Activated CD4-positive, alpha-beta memory T cell treated with anti-CD3 and anti-CD28 coated beads for 36 hours (primary cell): ENCODE measurements around the gene ERCC6L2. TPM values are rescaled to one million over a fixed set of nuclear protein-coding genes. Genes with fewer than 3 reads are reported as not detected.

ENCODE experiments used
- CTCF ChIA-PET: fragments of 350-600 bp; sonication (Branson Sonifier 250); formaldehyde crosslinking; loops from one replicate; lab custom pipeline; 2021; ENCODE audit warnings: antibody characterized with exemption, inconsistent platforms; lab: Charles Lee
- POLR2A ChIA-PET: fragments of 350-600 bp; sonication (Branson Sonifier 250); formaldehyde crosslinking; loops from one replicate; lab custom pipeline; 2021; ENCODE audit warnings: antibody characterized with exemption; lab: Charles Lee
- DNase-seq: peaks from one replicate; pipeline ENCODE4 v3.0.0-alpha.2; 2020
- H3K27ac Mint-ChIP-seq: one replicate; pipeline ENCODE4 v1.8.0; 2021; ENCODE audit warnings: mixed read lengths
- H3K27me3 Mint-ChIP-seq: one replicate; pipeline ENCODE4 v1.8.0; 2021; ENCODE audit warnings: mixed read lengths
- H3K36me3 Mint-ChIP-seq: one replicate; pipeline ENCODE4 v1.8.0; 2021; ENCODE audit warnings: mixed read lengths
- H3K4me1 Mint-ChIP-seq: one replicate; pipeline ENCODE4 v1.8.0; 2021; ENCODE audit warnings: low read depth, mixed read lengths
- H3K4me3 Mint-ChIP-seq: one replicate; pipeline ENCODE4 v1.8.0; 2021; ENCODE audit warnings: mild to moderate bottlenecking, mixed read lengths
- H3K9me3 Mint-ChIP-seq: one replicate; pipeline ENCODE4 v1.8.0; 2021; ENCODE audit warnings: mixed read lengths
- intact Hi-C: fragments of 100-400 bp; cut with micrococcal nuclease; formaldehyde crosslinking; loops from one replicate; pipeline ENCODE4 v1.15.1; 2023
- total RNA-seq, 2 experiments: library from RNA; stranded (reverse); gene quantifications; one replicate each; pipeline ENCODE4 v1.2.3, GENCODE V29; 2021

The ERCC6L2 gene
- total RNA-seq, 2 experiments from 2014 or later, result 23.1 to 25.1 TPM

- ChIA-PET POLR2A (no interaction called here), CTCF (no interaction called here)
- peaks cover 18% of the 10 kb centered on the region for H3K9me3 Mint-ChIP-seq
- H3K4me1 Mint-ChIP-seq, result peaks cover 45% of the 10 kb centered on the region
- H3K27ac Mint-ChIP-seq, result no peak overlapping the region
- DNase-seq, result no peak
- H3K27me3 Mint-ChIP-seq, result no peaks in the 10 kb centered on the region
- no peak overlapping the region for H3K4me3 Mint-ChIP-seq
- intact Hi-C loops, result no loop called here
- H3K36me3 Mint-ChIP-seq, result peaks cover 27% of the 10 kb centered on the region
Observed at GRCh38 chr9:95892690-95893089, 17.2 kb downstream of the ERCC6L2 start.

- no peak for DNase-seq
- peaks cover 30% of the 10 kb centered on the region for H3K36me3 Mint-ChIP-seq
- H3K27ac Mint-ChIP-seq, result no peak overlapping the region
- ChIA-PET CTCF (no interaction called here), POLR2A (no interaction called here)
- no peaks in the 10 kb centered on the region for H3K27me3 Mint-ChIP-seq
- intact Hi-C loops, result no loop called here
- no peak overlapping the region for H3K4me3 Mint-ChIP-seq
- H3K9me3 Mint-ChIP-seq, result peaks cover 18% of the 10 kb centered on the region
- peaks cover 24% of the 10 kb centered on the region for H3K4me1 Mint-ChIP-seq
Observed at GRCh38 chr9:95896580-95896979, 21.1 kb downstream of the ERCC6L2 start.

GRCh38 chr9:95901506-95901905 is 26.0 kb downstream of the ERCC6L2 start:
- Mint-ChIP-seq H3K27me3 (no peaks in the 10 kb centered on the region), H3K4me3 (no peak overlapping the region), H3K36me3 (peaks cover 9% of the 10 kb centered on the region), H3K9me3 (peaks cover 2% of the 10 kb centered on the region), H3K4me1 (peaks cover 15% of the 10 kb centered on the region), H3K27ac (no peak overlapping the region)
- ChIA-PET CTCF (interaction anchor here (1.5 kb wide), 1 partner anchor 13 kb away, joined by 6 read pairs; no protein-coding TSS in a partner anchor), POLR2A (no interaction called here)
- no peak for DNase-seq
- intact Hi-C loops, result no loop called here

GRCh38 chr9:95903398-95903797 is 27.9 kb downstream of the ERCC6L2 start:
- Mint-ChIP-seq H3K27ac (no peak overlapping the region), H3K36me3 (peaks cover 7% of the 10 kb centered on the region), H3K9me3 (no peaks in the 10 kb centered on the region), H3K4me1 (peaks cover 8% of the 10 kb centered on the region), H3K27me3 (no peaks in the 10 kb centered on the region), H3K4me3 (no peak overlapping the region)
- CTCF ChIA-PET, result no interaction called here
- DNase-seq, result no peak
- POLR2A ChIA-PET, result no interaction called here
- intact Hi-C loops, result no loop called here

GRCh38 chr9:95907794-95908193 is 32.3 kb downstream of the ERCC6L2 start:
- ChIA-PET POLR2A (no interaction called here), CTCF (interaction anchor here (0.7 kb wide), 1 partner anchor 43 kb away, joined by 3 read pairs; no protein-coding TSS in a partner anchor)
- Mint-ChIP-seq H3K9me3 (no peaks in the 10 kb centered on the region), H3K4me3 (no peak overlapping the region), H3K27ac (no peak overlapping the region), H3K36me3 (peaks cover 2% of the 10 kb centered on the region), H3K4me1 (peaks cover 4% of the 10 kb centered on the region), H3K27me3 (no peaks in the 10 kb centered on the region)
- intact Hi-C loops, result no loop called here
- no peak for DNase-seq

GRCh38 chr9:95910023-95910707 is 34.7 kb downstream of the ERCC6L2 start:
- Mint-ChIP-seq H3K36me3 (peaks cover 8% of the 10 kb centered on the region), H3K4me3 (no peak overlapping the region), H3K27ac (no peak overlapping the region), H3K27me3 (no peaks in the 10 kb centered on the region), H3K9me3 (no peaks in the 10 kb centered on the region), H3K4me1 (peaks cover 4% of the 10 kb centered on the region)
- intact Hi-C loops, result no loop called here
- ChIA-PET POLR2A (no interaction called here), CTCF (interaction anchor here (0.6 kb wide), 1 partner anchor 388 kb away, joined by 4 read pairs; no protein-coding TSS in a partner anchor)
- DNase-seq, result no peak

- ChIA-PET POLR2A (no interaction called here), CTCF (interaction anchor here (0.6 kb wide), 1 partner anchor 388 kb away, joined by 4 read pairs; no protein-coding TSS in a partner anchor)
- peaks cover 11% of the 10 kb centered on the region for H3K36me3 Mint-ChIP-seq
Observed at GRCh38 chr9:95910770-95911340, 35.4 kb downstream of the ERCC6L2 start.

GRCh38 chr9:95912773-95913172 is 37.3 kb downstream of the ERCC6L2 start:
- no peak overlapping the region for H3K27ac Mint-ChIP-seq
- H3K4me1 Mint-ChIP-seq, result peaks cover 4% of the 10 kb centered on the region
- ChIA-PET POLR2A (no interaction called here), CTCF (no interaction called here)
- no peaks in the 10 kb centered on the region for H3K27me3 Mint-ChIP-seq
- no peak for DNase-seq
- intact Hi-C loops, result no loop called here
- no peaks in the 10 kb centered on the region for H3K9me3 Mint-ChIP-seq
- no peak overlapping the region for H3K4me3 Mint-ChIP-seq
- peaks cover 21% of the 10 kb centered on the region for H3K36me3 Mint-ChIP-seq

More at GRCh38 chr9:95910770-95911340, 35.4 kb downstream of the ERCC6L2 start:
- H3K27ac Mint-ChIP-seq, result no peak overlapping the region
- no peaks in the 10 kb centered on the region for H3K27me3 Mint-ChIP-seq
- intact Hi-C loops, result no loop called here
- DNase-seq, result no peak
- peaks cover 4% of the 10 kb centered on the region for H3K4me1 Mint-ChIP-seq
- no peaks in the 10 kb centered on the region for H3K9me3 Mint-ChIP-seq
- H3K4me3 Mint-ChIP-seq, result no peak overlapping the region

GRCh38 chr9:95920017-95920416 is 44.5 kb downstream of the ERCC6L2 start:
- no peaks in the 10 kb centered on the region for H3K4me1 Mint-ChIP-seq
- no peak overlapping the region for H3K4me3 Mint-ChIP-seq
- POLR2A ChIA-PET, result no interaction called here
- no peaks in the 10 kb centered on the region for H3K9me3 Mint-ChIP-seq
- CTCF ChIA-PET, result interaction anchor here (0.6 kb wide), 1 partner anchor 297 kb away, joined by 4 read pairs; no protein-coding TSS in a partner anchor
- DNase-seq, result no peak
- H3K27ac Mint-ChIP-seq, result no peak overlapping the region
- H3K27me3 Mint-ChIP-seq, result no peaks in the 10 kb centered on the region
- intact Hi-C loops, result no loop called here
- peaks cover 33% of the 10 kb centered on the region for H3K36me3 Mint-ChIP-seq

GRCh38 chr9:95923794-95924193 is 48.3 kb downstream of the ERCC6L2 start:
- H3K36me3 Mint-ChIP-seq, result peaks cover 26% of the 10 kb centered on the region
- H3K4me1 Mint-ChIP-seq, result peaks cover 3% of the 10 kb centered on the region
- POLR2A ChIA-PET, result no interaction called here

GRCh38 chr9:95924987-95925386 is 49.5 kb downstream of the ERCC6L2 start:
- Mint-ChIP-seq H3K27me3 (no peaks in the 10 kb centered on the region), H3K36me3 (peaks cover 25% of the 10 kb centered on the region), H3K4me3 (no peak overlapping the region), H3K9me3 (no peaks in the 10 kb centered on the region), H3K4me1 (peaks cover 3% of the 10 kb centered on the region), H3K27ac (no peak overlapping the region)
- DNase-seq, result no peak
- ChIA-PET POLR2A (no interaction called here), CTCF (interaction anchor here (0.6 to 0.8 kb wide), 2 partner anchors 69 to 291 kb away, joined by 3 read pairs; no protein-coding TSS in a partner anchor)
- intact Hi-C loops, result no loop called here

More at GRCh38 chr9:95923794-95924193, 48.3 kb downstream of the ERCC6L2 start:
- no peak overlapping the region for H3K27ac Mint-ChIP-seq
- CTCF ChIA-PET, result no interaction called here
- intact Hi-C loops, result no loop called here
- H3K27me3 Mint-ChIP-seq, result no peaks in the 10 kb centered on the region
- no peaks in the 10 kb centered on the region for H3K9me3 Mint-ChIP-seq
- no peak overlapping the region for H3K4me3 Mint-ChIP-seq
- no peak for DNase-seq

- intact Hi-C loops, result no loop called here
- H3K9me3 Mint-ChIP-seq, result no peaks in the 10 kb centered on the region
- peaks cover 3% of the 10 kb centered on the region for H3K4me1 Mint-ChIP-seq
- no peak overlapping the region for H3K27ac Mint-ChIP-seq
- peaks cover 39% of the 10 kb centered on the region for H3K36me3 Mint-ChIP-seq
- CTCF ChIA-PET, result no interaction called here
- no peak for DNase-seq
- H3K27me3 Mint-ChIP-seq, result no peaks in the 10 kb centered on the region
- H3K4me3 Mint-ChIP-seq, result no peak overlapping the region
- POLR2A ChIA-PET, result no interaction called here
Observed at GRCh38 chr9:95927271-95928004, 51.9 kb downstream of the ERCC6L2 start.
